ENCODE measurements around the gene HOXB9. TPM values are rescaled to one million over a fixed set of nuclear protein-coding genes. Genes with fewer than 3 reads are reported as not detected.

HOXB9 gene
- total RNA-seq, 6 donors from 2014 or later: 0.20 to 0.30 (median 0.29) TPM; not detected in 3

DNA sequence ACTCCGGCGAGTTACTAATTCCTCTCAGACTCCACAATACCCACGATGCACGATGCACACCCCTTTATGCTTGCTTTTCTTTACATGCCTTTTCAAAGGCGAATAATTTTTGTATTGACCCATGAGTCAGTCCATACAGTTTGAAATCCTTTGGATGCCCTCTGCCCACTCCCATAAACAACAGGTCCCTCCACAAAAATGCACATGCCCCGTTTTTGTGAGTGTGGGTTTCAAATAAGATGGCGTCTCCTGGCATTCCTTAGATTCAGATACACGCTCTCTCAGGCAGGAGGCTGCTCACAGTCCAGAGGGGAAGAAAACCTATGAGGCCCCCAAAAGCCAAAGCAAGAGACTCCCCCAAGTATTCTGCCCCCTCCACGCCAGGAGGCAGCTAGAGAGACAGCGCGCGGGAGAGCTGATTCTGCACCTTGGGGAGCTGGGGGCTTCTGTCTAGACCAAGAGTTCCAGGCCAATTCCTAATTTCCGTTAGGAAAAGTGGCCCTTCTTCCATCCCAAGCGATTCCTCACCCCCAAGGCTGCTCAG is 19.6 kb upstream of the HOXB9 start:
- WGBS, 2 donors: 31 to 48% methylated on average over 14 of the region's 14 CpGs
- Histone ChIP-seq H3K27me3 (peaks cover 2 to 47% (median 25%) of the 10 kb centered on the region in 4 donors), H3K9me3 (no peaks in the 10 kb centered on the region), H3K4me1 (peaks cover 10 to 25% (median 14%) of the 10 kb centered on the region in 4 donors), H3K36me3 (no peaks in the 10 kb centered on the region), H3K4me3 (peak overlapping the region in 2 of 4 donors; percentile 44 to 46), H3K27ac (no peak overlapping the region)
- no peak for ATAC-seq (ENCODE audit: low FRiP score in 2 of 2)
- no peak for DNase-seq
- TF ChIP-seq EP300 (IDR thresholded peaks at IDR 0.05): no peak
- TF ChIP-seq, protein P1, sequence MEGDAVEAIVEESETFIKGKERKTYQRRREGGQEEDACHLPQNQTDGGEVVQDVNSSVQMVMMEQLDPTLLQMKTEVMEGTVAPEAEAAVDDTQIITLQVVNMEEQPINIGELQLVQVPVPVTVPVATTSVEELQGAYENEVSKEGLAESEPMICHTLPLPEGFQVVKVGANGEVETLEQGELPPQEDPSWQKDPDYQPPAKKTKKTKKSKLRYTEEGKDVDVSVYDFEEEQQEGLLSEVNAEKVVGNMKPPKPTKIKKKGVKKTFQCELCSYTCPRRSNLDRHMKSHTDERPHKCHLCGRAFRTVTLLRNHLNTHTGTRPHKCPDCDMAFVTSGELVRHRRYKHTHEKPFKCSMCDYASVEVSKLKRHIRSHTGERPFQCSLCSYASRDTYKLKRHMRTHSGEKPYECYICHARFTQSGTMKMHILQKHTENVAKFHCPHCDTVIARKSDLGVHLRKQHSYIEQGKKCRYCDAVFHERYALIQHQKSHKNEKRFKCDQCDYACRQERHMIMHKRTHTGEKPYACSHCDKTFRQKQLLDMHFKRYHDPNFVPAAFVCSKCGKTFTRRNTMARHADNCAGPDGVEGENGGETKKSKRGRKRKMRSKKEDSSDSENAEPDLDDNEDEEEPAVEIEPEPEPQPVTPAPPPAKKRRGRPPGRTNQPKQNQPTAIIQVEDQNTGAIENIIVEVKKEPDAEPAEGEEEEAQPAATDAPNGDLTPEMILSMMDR (IDR thresholded peaks at IDR 0.05): no peak
- TF ChIP-seq POLR2A (IDR thresholded peaks at IDR 0.05): no peak
- TF ChIP-seq POLR2AphosphoS5 (IDR thresholded peaks at IDR 0.05): no peak

DNA sequence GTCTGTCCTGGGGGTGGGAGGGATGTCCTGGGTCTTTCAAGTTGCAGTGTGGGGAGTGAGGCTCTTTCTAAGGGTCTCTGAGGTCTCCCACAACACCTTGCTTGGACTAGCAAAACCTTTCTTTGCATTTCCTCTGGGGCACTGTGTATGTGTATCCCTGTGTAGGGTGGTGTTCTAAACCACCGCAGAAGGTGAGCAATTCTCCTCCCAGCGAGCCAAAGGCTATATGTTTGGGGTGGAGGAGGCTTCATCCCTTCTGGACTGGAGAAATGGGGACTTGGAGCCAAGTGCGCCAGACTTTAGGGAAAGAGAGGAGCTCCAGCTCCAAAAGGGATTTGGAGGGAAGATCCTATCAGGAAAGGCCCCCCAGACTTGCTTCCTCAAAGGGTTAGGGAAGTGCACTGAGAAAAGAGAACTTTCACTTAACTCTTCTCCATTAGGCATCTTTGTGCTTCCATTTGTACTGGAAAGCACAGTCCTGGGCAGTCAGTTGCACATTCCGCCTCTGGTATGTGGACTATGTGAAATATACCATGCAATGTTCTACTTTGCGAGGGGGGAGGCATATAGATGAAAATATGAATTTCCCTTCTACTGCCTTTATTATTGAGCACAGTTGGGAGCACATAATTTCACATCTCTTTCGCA is 18.9 kb upstream of the HOXB9 start:
- Histone ChIP-seq H3K9me3 (no peaks in the 10 kb centered on the region), H3K36me3 (no peaks in the 10 kb centered on the region), H3K27ac (no peak overlapping the region), H3K4me1 (peaks cover 10 to 25% (median 14%) of the 10 kb centered on the region in 4 donors), H3K27me3 (peaks cover 2 to 50% (median 25%) of the 10 kb centered on the region in 4 donors), H3K4me3 (no peak overlapping the region)
- TF ChIP-seq POLR2AphosphoS5 (IDR thresholded peaks at IDR 0.05) (no peak), POLR2A (IDR thresholded peaks at IDR 0.05) (no peak), EP300 (IDR thresholded peaks at IDR 0.05) (no peak)
- TF ChIP-seq, protein P1 (IDR thresholded peaks at IDR 0.05): no peak
- no peak for DNase-seq
- no peak for ATAC-seq (ENCODE audit: low FRiP score in 2 of 2)
- 34 to 47% methylated on average over 6 of the region's 6 CpGs for WGBS, 2 donors

DNA sequence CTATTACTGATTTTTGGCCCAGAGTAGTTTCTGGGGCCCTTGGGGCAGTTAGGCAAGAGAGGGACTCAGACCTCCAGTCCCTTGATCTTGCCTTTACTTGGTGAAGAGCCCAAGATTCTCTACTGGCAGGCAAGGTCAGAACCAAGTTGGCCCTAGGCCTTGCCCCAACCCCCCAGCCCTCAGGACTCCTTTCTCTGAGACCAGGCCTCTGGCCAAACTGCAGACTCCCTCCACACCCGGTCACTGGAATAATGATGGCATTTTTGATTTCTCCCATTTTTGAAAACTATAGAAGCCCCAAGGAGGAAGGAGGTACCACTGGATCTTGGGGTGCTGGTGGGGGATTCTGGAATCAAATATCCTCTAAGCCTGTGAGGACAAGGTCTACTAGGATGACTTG is 18.0 kb upstream of the HOXB9 start:
- no peak for ATAC-seq (ENCODE audit: low FRiP score in 2 of 2)
- 80 to 92% methylated on average over 1 of the region's 1 CpG for WGBS, 2 donors
- H3K27me3 ChIP-seq: peaks cover 2 to 52% (median 29%) of the 10 kb centered on the region in 4 donors

DNA sequence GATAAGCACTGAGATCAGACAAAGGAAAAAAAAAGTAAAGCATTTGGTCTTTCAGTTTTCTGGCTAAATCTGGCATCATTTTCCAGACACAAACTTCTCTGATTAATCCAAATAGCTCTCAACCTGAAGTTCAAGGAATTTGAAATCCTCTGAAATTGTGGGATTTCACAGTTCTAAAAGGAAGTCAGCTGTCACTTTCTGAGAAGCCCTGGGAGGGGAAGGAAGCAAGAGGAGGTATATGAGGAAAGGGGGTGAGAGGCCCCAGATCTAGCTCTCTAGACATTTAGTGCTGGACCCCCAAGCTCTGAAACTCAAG is 17.5 kb upstream of the HOXB9 start:
- ATAC-seq (ENCODE audit: low FRiP score in 2 of 2): no peak
- DNase-seq: no peak
- H3K27me3 ChIP-seq: peaks cover 2 to 54% (median 31%) of the 10 kb centered on the region in 4 donors
- H3K4me1 ChIP-seq: peaks cover 10 to 25% (median 14%) of the 10 kb centered on the region in 4 donors
- H3K9me3 ChIP-seq: no peaks in the 10 kb centered on the region
- TF ChIP-seq POLR2AphosphoS5 (IDR thresholded peaks at IDR 0.05) (no peak), POLR2A (IDR thresholded peaks at IDR 0.05) (no peak), EP300 (IDR thresholded peaks at IDR 0.05) (no peak)
- TF ChIP-seq, protein P1 (IDR thresholded peaks at IDR 0.05): no peak
- H3K27ac ChIP-seq: no peak overlapping the region
- no peaks in the 10 kb centered on the region for H3K36me3 ChIP-seq
- no peak overlapping the region for H3K4me3 ChIP-seq

More for the DNA sequence above, 18.0 kb upstream of the HOXB9 start:
- no peak for DNase-seq
- Histone ChIP-seq H3K4me3 (no peak overlapping the region), H3K36me3 (no peaks in the 10 kb centered on the region), H3K4me1 (peaks cover 10 to 25% (median 14%) of the 10 kb centered on the region in 4 donors), H3K27ac (no peak overlapping the region), H3K9me3 (no peaks in the 10 kb centered on the region)
- TF ChIP-seq EP300 (IDR thresholded peaks at IDR 0.05) (no peak), POLR2A (IDR thresholded peaks at IDR 0.05) (no peak), POLR2AphosphoS5 (IDR thresholded peaks at IDR 0.05) (no peak)
- TF ChIP-seq, protein P1 (IDR thresholded peaks at IDR 0.05): no peak
